Activated T-cell treated with anti-CD3 and anti-CD28 coated beads for 1 hour (primary cell): ENCODE measurements around the gene KIF18B.

Experiments
- DNase-seq: peaks from one replicate; pipeline ENCODE4 v3.0.0-alpha.2; 2020; ENCODE audit warnings: low read depth

KIF18B gene

DNA sequence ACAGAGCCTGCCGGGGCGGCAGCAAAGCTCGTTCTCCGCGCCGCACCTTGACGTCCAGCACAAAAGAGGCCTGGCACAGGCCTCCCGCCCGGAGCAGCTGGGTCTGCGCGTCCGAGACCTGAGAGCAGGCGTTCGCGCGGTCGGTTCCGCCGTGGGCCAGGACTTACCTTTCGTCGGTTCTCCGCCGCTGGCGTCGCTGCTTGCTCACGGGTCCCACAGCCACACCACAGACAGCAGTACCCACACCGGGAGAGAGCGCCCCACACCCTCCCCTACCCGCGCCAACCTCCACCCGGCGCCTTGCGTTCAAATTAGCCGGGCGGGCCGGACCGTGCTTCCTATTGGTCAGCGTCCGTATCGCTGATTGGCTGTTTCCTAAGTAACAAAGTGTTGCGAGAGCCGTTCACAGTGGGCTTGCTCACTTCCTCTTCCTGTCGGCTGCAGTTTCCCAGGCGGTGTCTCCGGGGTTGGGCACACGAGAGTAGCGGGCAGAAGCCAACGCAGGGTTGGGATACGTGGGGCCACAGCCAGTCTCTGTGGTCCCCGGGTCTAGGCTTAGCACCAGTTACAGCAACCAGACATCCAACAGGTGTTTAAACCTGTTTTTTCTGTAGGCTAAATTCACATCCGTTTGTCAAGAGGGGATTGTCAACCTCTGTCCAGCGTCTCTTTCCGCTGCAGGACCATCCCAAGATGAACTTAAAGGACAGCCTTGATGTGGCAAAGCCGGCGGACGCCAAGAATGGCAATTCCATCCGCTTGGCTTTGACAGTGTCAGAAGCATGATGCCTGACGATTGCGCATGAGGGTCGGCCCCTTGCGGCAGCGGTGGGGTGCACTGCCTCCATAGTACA lies at the start of gene KIF18B:
Gene KIF18B (minus strand): TSS at position 313 of the 854 bp plus-strand sequence. CDS start 11,429 bp downstream, outside the sequence.
- DNase-seq, result peak; percentile 78

DNA sequence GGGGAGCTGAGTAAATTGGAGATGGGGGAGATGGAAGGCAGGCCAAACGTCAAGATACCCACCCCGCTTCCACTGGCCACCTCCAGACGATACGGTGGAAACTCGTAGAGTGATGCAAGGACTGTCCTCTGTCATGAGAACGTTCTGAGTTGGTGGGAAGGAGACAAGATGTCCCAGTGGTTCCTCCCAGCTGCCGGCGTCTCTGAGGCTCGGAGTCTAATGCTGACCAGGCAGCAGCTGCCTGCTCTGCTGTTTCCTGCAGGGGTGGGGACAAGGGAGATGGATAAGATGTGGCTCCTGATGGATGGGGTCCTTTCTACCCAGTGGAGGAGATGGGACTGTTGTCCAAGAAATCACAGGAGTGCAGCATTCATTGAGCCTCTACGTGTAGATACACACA lies 48.7 kb upstream of the KIF18B start:
- DNase-seq, result no peak

DNA sequence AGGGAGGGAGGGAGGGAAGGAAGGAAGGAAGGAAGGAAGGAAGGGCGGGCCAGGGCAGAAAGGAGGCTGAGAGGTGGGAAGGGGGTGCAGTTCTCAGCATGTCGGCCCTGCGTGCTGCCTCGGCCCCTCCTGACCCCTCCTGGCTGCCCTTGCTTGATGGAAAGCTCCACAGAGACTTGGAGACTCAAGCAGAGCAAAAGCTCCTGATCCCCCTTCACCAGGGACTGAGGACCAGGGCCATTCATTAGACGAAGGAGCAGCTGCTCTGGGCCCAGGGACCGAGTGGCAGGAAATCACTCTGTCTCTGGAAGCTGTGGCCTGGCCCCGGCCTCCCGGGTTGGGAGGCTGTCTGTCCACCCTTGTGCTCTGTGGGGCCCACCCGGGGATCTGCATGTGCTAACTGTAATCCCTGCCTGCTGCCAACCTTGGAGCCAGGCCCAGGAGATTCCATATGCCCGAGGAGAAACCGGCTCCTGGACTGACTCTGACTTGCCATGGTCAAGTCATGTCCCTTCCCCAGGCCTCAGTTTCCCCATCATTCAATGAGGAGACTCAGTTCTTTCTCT lies 47.9 kb upstream of the KIF18B start:
- no peak for DNase-seq

DNA sequence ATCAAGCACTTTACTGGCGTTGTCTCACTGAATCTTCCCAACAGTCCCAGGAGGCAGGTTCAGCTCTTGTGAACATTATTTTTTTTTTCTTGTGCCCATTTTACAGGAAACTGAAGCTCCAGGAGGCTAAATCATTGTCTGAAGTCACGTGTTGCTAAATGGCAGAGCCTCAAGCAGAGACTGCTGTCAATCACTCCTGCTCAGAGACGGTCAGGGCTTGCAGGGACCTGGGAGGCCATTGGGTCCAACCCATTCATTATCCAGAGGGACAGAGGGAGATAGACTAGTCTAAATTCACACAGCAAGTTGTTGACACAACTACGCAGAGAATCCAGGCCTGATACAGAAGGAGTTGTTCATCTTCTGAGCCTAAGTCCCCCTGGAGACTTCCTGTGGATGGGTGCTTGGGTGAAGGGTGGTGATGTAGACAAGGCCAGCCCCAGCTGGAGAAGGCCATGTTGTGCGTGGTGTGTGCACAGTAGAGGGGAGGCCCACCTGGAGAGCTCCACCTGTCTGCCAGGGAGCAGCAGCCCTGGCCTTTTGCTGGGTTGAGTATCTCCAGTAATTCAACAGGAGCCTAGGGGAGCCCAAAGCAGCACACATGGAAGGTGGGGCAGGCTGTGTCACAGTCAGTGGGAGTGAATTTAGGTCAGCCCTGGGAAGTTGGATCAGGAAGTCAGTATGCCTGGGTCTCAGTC lies 44.8 kb upstream of the KIF18B start:
- no peak for DNase-seq

DNA sequence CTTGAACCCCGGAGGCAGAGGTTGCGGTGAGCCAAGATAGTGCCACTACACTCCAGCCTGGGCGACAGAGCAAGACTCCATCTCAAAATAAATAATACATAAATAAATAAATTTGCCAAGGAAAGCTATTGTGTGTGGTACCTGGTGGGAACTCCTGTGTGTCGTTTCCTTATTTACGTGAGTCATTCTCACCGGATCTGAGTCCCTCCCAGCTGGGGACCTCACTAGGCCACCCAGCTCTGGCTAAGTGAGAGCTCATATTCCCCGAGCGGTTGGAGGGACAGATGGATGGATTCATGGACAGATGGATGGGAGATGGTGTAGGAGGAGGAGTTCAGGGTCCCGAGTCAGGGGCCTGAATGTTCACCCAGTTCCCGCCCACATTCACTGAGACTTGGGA lies 43.4 kb upstream of the KIF18B start:
- no peak for DNase-seq

DNA sequence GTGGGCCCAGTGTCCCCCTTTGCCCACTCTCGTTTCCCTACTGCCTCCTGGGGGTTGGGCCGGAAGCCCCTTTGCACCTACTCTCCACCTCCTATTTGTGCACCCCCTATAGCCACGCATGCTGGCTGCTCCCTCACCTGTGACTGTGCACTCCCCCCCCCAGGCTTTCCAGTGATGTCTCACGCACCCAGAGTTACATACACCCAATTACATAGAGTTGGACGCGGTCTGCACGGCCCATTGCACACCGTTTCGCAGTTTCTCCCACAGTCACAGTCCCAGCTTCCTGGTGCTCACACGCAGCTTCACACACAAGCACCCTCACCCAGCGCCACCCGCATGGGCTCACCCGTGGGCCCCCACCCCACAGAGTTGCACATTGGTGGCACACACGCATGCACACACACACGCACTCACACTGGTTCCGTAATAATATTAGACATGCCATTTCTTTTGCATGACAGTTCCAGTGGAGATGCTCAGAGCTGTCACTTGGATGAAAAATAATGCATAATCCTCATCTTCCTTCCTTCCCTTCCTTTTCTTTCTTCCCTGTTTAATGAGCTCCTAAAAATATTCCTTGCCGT lies 42.1 kb upstream of the KIF18B start:
- no peak for DNase-seq

DNA sequence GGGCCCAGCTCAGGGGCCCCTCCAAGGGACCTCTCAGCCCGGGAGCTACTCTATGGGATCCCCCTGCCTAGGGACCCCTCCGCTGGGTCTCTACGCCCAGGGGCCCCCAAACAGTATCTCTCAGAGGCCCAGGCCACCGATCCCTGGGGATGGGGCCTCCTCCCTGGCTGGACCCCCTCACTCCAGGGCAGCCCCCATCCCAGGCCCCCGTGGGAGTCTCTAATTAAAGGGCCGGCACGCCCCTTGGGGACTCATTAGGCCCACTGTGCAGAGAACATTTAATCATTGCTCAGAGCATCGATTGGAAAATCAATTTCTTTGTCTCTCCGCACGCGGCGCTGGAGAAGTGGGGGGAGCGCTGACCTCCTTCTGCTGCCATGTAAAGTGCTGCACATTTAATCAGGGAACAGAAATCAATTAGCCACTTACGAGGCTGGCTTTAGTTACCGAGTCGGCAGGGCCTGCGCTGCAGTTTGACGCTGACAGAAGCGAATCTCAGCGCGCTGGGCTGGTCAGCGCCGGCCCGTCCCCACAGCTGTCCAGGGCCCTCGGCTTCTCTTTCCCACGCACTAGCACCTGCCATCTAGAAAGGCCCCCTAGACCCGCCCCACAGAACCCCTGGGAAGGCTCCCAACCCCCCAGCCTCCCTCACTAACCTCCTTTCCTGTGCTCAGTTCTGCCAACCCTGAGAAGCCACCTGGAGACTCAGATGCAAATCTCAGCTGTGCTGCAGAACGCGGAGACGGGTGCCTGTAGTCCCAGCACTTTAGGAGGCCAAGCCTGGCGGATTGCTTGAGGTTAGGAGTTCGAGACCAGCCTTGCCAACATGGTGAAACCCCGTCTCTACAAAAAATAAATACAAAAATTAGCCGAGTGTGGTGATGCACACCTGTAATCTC lies 40.7 kb upstream of the KIF18B start:
- no peak for DNase-seq

DNA sequence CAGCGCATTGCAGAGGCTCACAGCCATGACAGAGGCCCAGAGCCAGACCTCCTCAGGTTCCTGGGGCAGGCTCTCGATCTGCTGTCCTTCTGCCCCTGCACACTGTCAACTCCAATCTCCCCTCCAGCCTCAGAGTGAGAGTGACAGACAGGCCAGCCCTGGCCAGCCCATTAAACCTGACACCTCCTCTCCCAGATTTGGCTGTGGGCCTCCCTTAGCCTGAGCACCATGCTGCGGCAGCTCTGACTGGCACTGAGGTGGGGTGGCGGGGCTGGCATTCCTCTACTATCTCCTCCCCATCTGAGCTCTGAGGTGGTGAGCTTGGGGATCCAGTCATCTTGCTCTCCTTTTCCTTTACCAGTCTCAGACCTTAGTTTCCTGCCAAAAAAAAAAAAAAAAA lies 36.0 kb upstream of the KIF18B start:
- DNase-seq, result no peak

DNA sequence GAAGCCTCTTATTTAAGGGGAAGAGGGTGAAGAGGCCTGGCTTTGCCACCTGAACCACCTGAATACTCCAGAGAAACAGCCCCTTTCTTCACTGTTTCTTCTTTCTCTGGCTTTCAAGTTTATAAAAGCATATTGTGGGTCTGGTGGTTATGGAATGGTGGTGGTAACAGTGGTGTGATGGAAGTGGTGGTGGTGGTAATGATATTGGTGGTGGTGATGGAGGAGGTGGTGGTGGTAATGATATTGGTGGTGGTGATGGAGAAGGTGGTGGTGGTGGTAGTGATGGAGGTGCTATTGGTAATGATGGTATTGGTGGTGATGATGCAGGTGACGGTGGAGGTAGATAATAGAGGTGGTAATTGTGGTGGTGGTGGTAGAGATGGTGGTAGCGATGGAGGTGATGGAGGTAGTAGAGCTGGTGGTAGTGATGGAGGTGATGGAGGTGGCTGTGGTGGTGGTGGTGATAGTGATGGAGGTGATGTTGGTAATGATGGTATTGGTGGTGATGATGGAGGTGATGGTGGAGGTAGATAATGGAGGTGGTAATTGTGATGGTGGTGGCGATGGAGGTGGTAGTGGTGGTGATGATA lies 34.6 kb upstream of the KIF18B start:
- DNase-seq, result no peak

DNA sequence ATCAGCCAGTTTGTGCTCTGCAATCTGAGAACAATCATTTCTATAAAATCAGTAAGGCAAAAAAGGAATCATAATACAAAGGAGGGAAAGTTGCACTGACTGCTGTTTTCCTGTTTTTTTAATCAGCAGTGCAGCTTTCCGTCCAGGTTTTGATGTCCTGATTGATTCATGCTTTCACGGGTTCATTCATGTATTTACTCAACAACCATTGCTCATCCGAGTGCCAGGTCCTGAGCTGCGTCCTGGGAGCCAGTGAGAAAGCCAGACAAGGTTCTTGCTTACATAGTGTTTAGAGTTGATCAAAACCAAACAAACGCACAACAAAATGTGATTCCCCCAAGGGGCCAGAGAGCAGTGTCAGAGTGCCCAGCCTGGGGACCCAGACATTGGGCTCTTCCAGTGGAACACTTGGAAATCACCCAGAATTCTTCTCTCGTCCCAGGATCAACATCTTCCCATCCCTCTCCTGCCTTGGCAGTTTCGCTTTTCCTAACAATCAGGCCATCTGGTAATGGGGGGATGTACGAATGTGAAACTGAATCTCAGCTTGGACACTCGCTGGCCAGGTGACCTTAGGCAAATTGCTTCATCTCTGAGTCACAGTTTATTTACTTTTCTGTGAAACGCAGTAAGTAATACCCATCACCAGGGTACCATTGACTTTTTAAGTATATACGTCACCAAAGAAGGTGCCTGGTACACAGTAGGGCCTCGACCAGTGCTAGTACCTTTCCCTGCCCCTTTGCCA lies 33.8 kb upstream of the KIF18B start:
- no peak for DNase-seq

DNA sequence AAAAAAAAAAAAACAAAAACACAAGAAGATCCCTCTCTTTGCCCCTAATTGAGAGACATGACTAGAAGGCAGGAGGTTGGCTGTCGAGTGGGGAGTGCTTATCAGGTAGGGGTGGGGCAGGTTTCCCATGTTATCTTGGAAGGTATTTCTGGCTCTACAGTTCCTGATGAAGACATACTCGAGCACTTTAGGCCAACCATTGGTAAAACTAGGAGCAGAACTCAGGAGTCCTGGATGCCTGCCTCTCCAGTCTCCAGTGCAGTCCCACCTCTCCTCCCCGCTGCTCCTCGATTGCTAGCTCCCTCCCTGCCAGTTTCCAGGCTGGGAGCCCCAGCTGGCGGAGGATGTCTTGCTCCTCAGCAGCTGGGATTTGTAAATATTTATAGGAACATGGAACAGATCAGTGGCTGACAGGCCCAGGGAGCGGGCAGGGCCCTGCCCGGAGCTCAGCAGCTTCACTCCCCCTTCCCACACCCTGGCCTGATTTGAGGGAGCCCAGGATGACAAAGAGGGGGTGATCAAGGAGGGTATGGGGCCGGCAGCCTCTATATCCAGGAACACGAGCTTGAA lies 31.9 kb upstream of the KIF18B start:
- DNase-seq, result no peak

DNA sequence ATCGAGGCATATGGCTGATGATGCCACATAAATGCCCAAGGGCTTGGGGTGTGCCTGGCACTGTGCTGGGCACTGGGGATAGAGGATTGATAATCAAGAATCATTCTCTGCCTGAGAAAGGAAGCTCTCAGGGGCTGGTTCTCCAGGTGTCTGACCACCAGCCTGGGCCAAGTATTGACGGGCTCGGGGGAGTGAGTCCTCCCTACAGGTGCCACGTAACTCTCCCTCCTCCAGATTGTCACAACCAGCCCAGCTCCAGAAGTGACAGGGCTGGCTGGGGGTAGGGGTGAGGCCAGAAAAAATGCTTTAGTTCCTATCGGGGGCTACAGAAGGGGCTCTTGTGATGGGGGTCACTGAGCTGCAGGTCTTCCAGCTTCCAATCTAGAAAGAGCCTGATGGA lies 31.2 kb upstream of the KIF18B start:
- DNase-seq, result no peak

DNA sequence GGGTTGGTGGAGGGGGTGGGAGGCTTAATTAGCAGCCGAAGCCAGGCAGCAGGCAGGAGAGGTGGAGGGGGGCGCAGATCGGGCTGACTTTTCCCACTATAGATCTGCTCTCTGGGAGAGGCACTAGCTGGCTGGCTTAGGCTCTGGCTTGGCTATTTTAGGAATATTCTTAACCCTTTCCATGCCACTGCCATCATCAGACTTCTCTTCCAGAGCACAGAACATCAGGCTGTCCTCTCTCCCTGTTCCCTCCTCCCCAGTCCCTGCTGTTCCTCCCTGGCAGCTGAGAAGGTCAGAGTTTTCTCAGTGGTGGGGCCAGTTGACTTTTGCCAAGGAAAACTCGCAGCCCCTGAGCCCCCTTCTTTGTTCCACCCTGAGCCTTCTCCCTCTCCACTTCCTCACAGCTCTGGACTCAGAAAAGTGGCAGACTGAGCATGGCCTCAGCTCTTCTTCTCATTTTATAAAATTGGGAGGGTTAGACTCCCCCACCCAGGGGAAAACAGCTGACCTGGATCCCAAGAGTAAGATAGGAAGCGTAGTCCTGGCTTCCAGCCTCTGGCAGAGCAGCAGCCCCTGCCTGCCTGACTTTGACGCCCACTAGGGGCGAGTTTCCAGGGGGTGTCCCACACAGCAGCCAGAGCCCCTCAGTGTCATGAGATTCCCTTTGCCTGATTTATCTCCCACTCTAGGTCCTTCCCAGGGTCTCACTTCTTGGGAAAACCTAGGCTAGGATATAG lies 30.4 kb upstream of the KIF18B start:
- DNase-seq, result no peak

DNA sequence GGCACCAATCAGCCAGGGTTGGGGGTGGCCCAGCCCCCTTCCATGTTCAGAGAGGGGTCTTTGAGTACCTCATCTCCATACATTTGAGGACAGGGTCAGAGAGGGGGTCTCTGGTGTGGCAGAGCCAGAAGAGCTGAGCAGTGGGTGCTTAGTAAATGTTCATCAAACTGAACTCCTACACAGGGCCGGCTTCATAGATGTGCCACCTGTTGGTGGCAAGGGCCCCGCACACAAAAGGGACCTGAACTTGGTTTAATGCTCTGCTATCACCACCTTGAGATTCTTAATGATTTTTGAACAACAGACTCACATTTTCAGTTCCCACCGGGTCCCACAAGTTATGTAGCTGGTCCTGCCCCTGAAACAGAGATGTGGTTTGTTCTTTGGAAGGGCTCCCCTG lies 29.5 kb upstream of the KIF18B start:
- no peak for DNase-seq

DNA sequence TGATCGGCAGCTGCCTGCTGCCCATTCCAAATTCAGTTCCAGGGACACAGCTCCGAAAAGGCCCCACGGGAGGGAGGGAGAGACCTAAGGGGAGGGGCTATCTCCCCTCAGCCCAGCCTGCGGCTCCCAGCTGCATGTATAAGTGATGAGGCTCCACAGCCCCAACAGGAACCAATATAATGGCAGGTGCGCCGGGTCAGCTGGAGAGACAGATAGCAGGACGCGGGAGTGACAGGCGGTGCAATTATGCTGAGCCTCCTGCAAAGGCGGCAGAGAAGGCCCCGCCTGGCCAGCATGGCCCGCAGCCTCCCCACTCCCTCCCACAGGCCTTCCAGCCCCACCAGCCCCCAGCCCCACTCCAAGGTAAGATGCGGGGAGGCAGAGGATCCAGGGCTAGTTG lies 28.6 kb upstream of the KIF18B start:
- DNase-seq, result no peak

DNA sequence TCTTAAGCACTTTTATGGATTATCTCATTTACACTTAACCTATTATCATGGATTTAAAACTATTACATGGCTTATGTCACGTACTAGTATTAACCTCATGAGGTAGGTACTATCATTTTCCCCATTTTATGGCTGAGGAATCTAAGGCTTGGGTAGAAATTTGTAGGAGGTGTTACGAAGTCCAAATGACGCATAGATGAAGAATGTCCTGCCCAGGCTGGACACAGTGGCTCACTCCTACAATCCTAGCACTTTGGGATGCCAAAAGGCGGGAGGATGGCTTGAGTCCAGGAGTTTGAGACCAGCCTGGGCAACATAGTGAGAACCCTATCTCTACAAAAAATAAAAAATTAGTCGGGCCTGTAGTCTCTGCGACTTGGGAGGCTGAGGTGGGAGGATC lies 25.4 kb upstream of the KIF18B start:
- DNase-seq, result no peak

DNA sequence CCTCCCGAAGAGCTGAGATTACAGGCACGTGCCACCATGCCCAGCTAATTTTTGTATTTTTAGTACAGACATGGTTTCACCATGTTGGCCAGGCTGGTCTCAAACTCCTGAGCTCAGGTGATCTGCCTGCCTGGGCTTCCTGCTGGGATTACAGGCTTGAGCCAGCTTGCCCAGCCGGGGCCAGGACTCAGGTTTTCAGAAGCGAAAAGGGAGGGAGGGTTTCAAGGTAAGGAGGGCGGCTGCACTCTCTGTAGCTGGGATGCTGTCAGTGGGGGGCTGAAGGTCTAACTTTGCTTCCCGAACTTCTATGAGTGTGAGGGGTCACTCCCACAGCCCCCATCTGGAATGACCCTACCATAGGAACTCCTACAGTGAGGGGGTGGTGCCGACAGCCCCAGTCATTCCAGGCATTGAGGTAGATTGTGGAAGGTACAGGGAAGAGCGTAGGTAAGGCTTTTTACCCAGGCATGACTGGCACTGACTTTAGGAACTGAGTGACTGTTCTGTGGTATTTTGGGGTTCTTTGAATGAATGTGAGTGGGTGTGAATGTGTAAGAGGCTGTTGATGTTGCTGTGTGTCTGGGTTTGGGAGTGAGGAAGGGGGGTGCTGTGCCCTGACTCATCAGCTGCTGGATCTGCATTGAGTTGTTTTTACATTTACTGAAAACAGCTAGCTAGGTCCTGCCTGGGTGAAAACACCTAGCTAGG lies 24.4 kb upstream of the KIF18B start:
- DNase-seq, result no peak

DNA sequence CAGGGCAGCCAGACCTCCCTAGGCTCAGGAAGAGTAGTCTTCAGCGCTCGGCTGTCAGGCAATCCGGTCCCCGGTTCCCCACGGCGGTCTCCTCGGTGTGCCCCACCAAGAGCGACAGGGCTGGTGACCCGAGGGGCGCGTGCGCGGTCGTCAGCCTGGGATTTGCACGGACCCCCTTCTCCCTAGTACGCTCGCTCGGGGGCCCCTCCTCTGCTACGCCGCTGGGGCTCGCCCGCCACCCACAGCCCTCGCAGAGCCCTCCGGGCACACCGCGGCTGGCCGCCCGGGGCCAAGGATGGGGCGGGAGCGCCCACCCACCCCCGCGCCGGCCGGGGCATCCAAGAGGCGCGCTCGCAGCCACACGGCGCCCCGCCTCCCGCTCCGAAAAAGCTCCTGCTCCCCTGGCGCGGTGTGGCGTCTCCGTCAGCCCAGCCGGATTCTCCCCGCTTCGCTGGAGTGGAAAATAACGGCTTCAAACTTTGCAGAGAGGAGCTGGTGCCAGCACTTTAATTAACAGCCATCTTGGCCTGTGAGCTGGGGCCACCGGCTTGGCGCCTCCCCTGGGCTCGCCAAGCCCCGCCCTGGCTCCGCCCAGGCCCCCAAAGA lies 22.7 kb upstream of the KIF18B start:
- no peak for DNase-seq
